Astrocyte (in vitro differentiated cells and primary cell): ENCODE results near the gene KIZ. TPM values are rescaled to one million over a fixed set of nuclear protein-coding genes. Genes with fewer than 3 reads are reported as not detected.

Source experiments
- DNase-seq: peaks from one replicate; pipeline ENCODE4 v3.0.0-alpha.2; 2010; ENCODE audit warnings: low read depth
- FAIRE-seq: peaks from 2 replicates; lab custom pipeline; 2011; peaks lifted over from hg19 to GRCh38; lab: Jason Lieb, UNC
- H2AFZ ChIP-seq: 2 replicates; pipeline ENCODE4 v1.6.0; 2012; ENCODE audit warnings: low read depth, low read length, inconsistent platforms
- H3K27ac ChIP-seq: 2 replicates; pipeline ENCODE4 v1.5.1; 2011; ENCODE audit warnings: low read depth, low read length, inconsistent platforms
- H3K27me3 ChIP-seq: 2 replicates; pipeline ENCODE4 v1.6.0; 2011; ENCODE audit warnings: low read length, inconsistent platforms; ENCODE audit not compliant: insufficient read depth
- H3K36me3 ChIP-seq: 2 replicates; pipeline ENCODE4 v1.5.1; 2011; ENCODE audit warnings: low read length, inconsistent platforms; ENCODE audit not compliant: insufficient read depth
- H3K4me1 ChIP-seq: 2 replicates; pipeline ENCODE4 v1.5.1; 2011; ENCODE audit warnings: low read length, inconsistent platforms; ENCODE audit not compliant: insufficient read depth
- H3K4me2 ChIP-seq: 2 replicates; pipeline ENCODE4 v1.6.0; 2012; ENCODE audit warnings: low read length, inconsistent platforms
- H3K4me3 ChIP-seq: 2 replicates; pipeline ENCODE4 v1.5.1; 2011; ENCODE audit warnings: low read depth, mild to moderate bottlenecking, low read length, inconsistent platforms; ENCODE audit not compliant: insufficient read depth
- H3K79me2 ChIP-seq: 2 replicates; pipeline ENCODE4 v1.6.0; 2012; ENCODE audit warnings: mild to moderate bottlenecking, low read length, inconsistent platforms; ENCODE audit not compliant: insufficient read depth
- H3K9ac ChIP-seq: 2 replicates; pipeline ENCODE4 v1.6.0; 2012; ENCODE audit warnings: mild to moderate bottlenecking, low read length, inconsistent platforms
- H3K9me3 ChIP-seq: 2 replicates; pipeline ENCODE4 v1.5.1; 2012; ENCODE audit warnings: low read depth, mild to moderate bottlenecking, low read length, inconsistent platforms; ENCODE audit not compliant: insufficient read depth
- H4K20me1 ChIP-seq: 2 replicates; pipeline ENCODE4 v1.6.0; 2012; ENCODE audit warnings: low read length, inconsistent platforms; ENCODE audit not compliant: insufficient read depth
- H3K27ac Mint-ChIP-seq: one replicate; pipeline ENCODE4 v1.8.0; 2021; ENCODE audit warnings: mild to moderate bottlenecking, mixed read lengths; ENCODE audit not compliant: unreplicated experiment
- H3K27me3 Mint-ChIP-seq: one replicate; pipeline ENCODE4 v1.8.0; 2021; ENCODE audit warnings: low read depth, mixed read lengths; ENCODE audit not compliant: unreplicated experiment
- H3K36me3 Mint-ChIP-seq: one replicate; pipeline ENCODE4 v1.8.0; 2021; ENCODE audit warnings: low read depth, mixed read lengths; ENCODE audit not compliant: unreplicated experiment
- H3K4me1 Mint-ChIP-seq: one replicate; pipeline ENCODE4 v1.8.0; 2021; ENCODE audit warnings: low read depth, mixed read lengths; ENCODE audit not compliant: unreplicated experiment
- H3K4me3 Mint-ChIP-seq: one replicate; pipeline ENCODE4 v1.8.0; 2021; ENCODE audit warnings: mild to moderate bottlenecking, moderate library complexity, mixed read lengths; ENCODE audit not compliant: unreplicated experiment
- H3K9me3 Mint-ChIP-seq: one replicate; pipeline ENCODE4 v1.8.0; 2021; ENCODE audit warnings: mild to moderate bottlenecking, mixed read lengths; ENCODE audit not compliant: unreplicated experiment
- CTCF ChIP-seq: IDR thresholded peaks from 2 replicates; pipeline ENCODE4 v1.5.1; 2011; ENCODE audit warnings: low read depth, mild to moderate bottlenecking, inconsistent platforms, low read length, moderate library complexity; ENCODE audit not compliant: insufficient read depth
- EZH2 ChIP-seq: IDR thresholded peaks from 2 replicates; pipeline ENCODE4 v1.6.1; 2012; ENCODE audit warnings: mild to moderate bottlenecking, low read length, inconsistent platforms; ENCODE audit not compliant: insufficient read depth
- total RNA-seq: library from RNA; stranded (reverse); gene quantifications from 2 replicates; pipeline ENCODE4 v1.2.1, GENCODE V29; 2021

KIZ gene
- total RNA-seq, 1 donor from 2014 or later: 9.7 TPM

- Mint-ChIP-seq H3K4me1 (no peaks in the 10 kb centered on the region), H3K9me3 (no peaks in the 10 kb centered on the region), H3K4me3 (no peak overlapping the region), H3K36me3 (no peaks in the 10 kb centered on the region), H3K27me3 (no peaks in the 10 kb centered on the region), H3K27ac (no peak overlapping the region)
- TF ChIP-seq EZH2 (no peak), CTCF (no peak)
- FAIRE-seq (no peak), DNase-seq (no peak)
- Histone ChIP-seq H3K4me2 (no peak overlapping the region), H3K4me3 (no peak overlapping the region), H3K9me3 (no peaks in the 10 kb centered on the region), H3K79me2 (no peaks in the 10 kb centered on the region), H3K27ac (no peak overlapping the region), H3K27me3 (no peaks in the 10 kb centered on the region), H3K36me3 (no peaks in the 10 kb centered on the region), H3K4me1 (no peaks in the 10 kb centered on the region), H2AFZ (no peak overlapping the region), H3K9ac (no peak overlapping the region), H4K20me1 (no peaks in the 10 kb centered on the region)
Measured at GRCh38 chr20:21225215-21225947, 99.5 kb downstream of the KIZ start.

DNA sequence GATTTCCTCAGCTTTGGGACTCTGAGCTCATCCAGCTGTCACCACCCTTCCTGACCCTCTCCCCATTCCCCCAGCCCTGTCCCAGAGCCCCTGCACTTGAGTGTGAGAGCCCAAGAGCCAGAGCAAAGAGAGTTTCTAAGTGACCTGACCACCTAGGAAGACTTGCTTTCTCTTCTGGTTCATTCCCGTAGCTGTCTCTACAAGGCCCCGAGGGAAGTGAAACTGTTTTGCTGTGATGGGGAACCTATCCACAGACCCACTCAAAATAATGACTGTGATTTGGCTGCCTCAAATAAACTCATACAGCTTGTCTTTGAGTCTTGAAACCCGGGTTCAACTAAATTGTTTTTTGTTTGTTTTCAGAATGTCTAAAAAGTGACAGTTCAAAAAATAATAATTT, 102.6 kb downstream of the KIZ start:
- Mint-ChIP-seq H3K27ac (no peak overlapping the region), H3K4me1 (no peaks in the 10 kb centered on the region), H3K27me3 (peaks cover 4% of the 10 kb centered on the region), H3K4me3 (no peak overlapping the region), H3K36me3 (no peaks in the 10 kb centered on the region), H3K9me3 (no peaks in the 10 kb centered on the region)
- FAIRE-seq: no peak
- no peak for DNase-seq
- no peak overlapping the region for H3K4me2 ChIP-seq
- no peaks in the 10 kb centered on the region for H4K20me1 ChIP-seq
- no peak overlapping the region for H3K9ac ChIP-seq
- no peak overlapping the region for H3K4me3 ChIP-seq
- H2AFZ ChIP-seq: no peak overlapping the region
- H3K27ac ChIP-seq: no peak overlapping the region
- no peaks in the 10 kb centered on the region for H3K36me3 ChIP-seq
- no peaks in the 10 kb centered on the region for H3K79me2 ChIP-seq
- no peaks in the 10 kb centered on the region for H3K4me1 ChIP-seq
- H3K9me3 ChIP-seq: no peaks in the 10 kb centered on the region
- no peaks in the 10 kb centered on the region for H3K27me3 ChIP-seq
- no peak for TF ChIP-seq CTCF
- no peak for TF ChIP-seq EZH2

GRCh38 chr20:21229163-21229562, 103.3 kb downstream of the KIZ start:
- Histone ChIP-seq H3K4me1 (no peaks in the 10 kb centered on the region), H3K27ac (no peak overlapping the region), H3K4me3 (no peak overlapping the region), H3K36me3 (no peaks in the 10 kb centered on the region), H2AFZ (no peak overlapping the region), H3K79me2 (no peaks in the 10 kb centered on the region), H3K9me3 (no peaks in the 10 kb centered on the region), H4K20me1 (no peaks in the 10 kb centered on the region), H3K27me3 (no peaks in the 10 kb centered on the region), H3K4me2 (no peak overlapping the region), H3K9ac (no peak overlapping the region)
- Mint-ChIP-seq H3K4me3 (no peak overlapping the region), H3K36me3 (no peaks in the 10 kb centered on the region), H3K9me3 (no peaks in the 10 kb centered on the region), H3K27me3 (peaks cover 4% of the 10 kb centered on the region), H3K27ac (peak overlapping the region; percentile 34), H3K4me1 (no peaks in the 10 kb centered on the region)
- DNase-seq (peak; percentile 17), FAIRE-seq (no peak)
- no peak for TF ChIP-seq EZH2
- no peak for TF ChIP-seq CTCF
